Transverse colon (tissue), 4 donors: ENCODE measurements around the gene G3BP2. TPM values are rescaled to one million over a fixed set of nuclear protein-coding genes. Genes with fewer than 3 reads are reported as not detected.

ENCODE experiments used
- DNase-seq: peaks from one replicate; pipeline ENCODE4 v3.0.0-alpha.2; 2019
- H3K27ac ChIP-seq, 4 donors: fragments of 200-600 bp; sonication (generic); 2 replicates each; pipeline ENCODE4 v1.5.1; 2016 to 2018; ENCODE audit warnings: inconsistent platforms in 4 of 4
- H3K27me3 ChIP-seq: fragments of 200-600 bp; sonication (generic); 2 replicates; pipeline ENCODE4 v1.5.1; 2017; ENCODE audit warnings: inconsistent platforms
- H3K36me3 ChIP-seq, 4 donors: fragments of 200-600 bp; sonication (generic); 2 replicates each; pipeline ENCODE4 v1.5.1; 2017 to 2019; ENCODE audit warnings: inconsistent platforms in 4 of 4
- H3K4me1 ChIP-seq, 4 donors: fragments of 200-600 bp; sonication (generic); 2 replicates each; pipeline ENCODE4 v1.5.1; 2017 to 2020; ENCODE audit warnings: inconsistent platforms in 4 of 4
- H3K4me3 ChIP-seq, 4 donors: fragments of 200-600 bp; sonication (generic); 1 replicate in 1 of 4; 2 replicates in 3 of 4; pipeline versions ENCODE4 v1.5.1 to v1.6.1; 2017 to 2019; ENCODE audit warnings: inconsistent platforms in 4 of 4
- H3K9me3 ChIP-seq, 2 donors: fragments of 200-600 bp; sonication (generic); 2 replicates each; pipeline ENCODE4 v1.5.1; 2017 to 2019; ENCODE audit warnings: inconsistent platforms in 2 of 2
- CTCF ChIP-seq, 5 experiments: fragments of 200-600 bp in 3 of 5; fragments of 450-650 bp in 2 of 5; sonication (generic) in 3 of 5; IDR thresholded peaks; 1 replicate in 2 of 5; 2 replicates in 3 of 5; pipeline ENCODE4 v1.5.1; 2016 to 2017; ENCODE audit warnings: antibody characterized with exemption in 5 of 5, inconsistent platforms in 3 of 5, mild to moderate bottlenecking in 2 of 5, moderate library complexity in 1 of 5
- EP300 ChIP-seq: sonication (generic); formaldehyde crosslinking; IDR thresholded peaks from one replicate; pipeline ENCODE4 v1.6.1; 2017; ENCODE audit warnings: antibody characterized with exemption, low read depth
- POLR2A ChIP-seq: fragments of 450-650 bp; IDR thresholded peaks from one replicate; pipeline ENCODE4 v1.6.1; 2016; ENCODE audit warnings: antibody characterized with exemption, mild to moderate bottlenecking, moderate library complexity
- POLR2AphosphoS5 ChIP-seq, 3 donors: sonication (generic); formaldehyde crosslinking; IDR thresholded peaks; one replicate each; pipeline ENCODE4 v1.6.1; 2016; ENCODE audit warnings: antibody characterized with exemption in 3 of 3
- WGBS, 2 donors: methylation state at CpG; one replicate each; pipeline ENCODE4 v1.1.5; 2018; ENCODE audit warnings: low coverage in 1 of 2; 5-methylcytosine and 5-hydroxymethylcytosine counted together
- in situ Hi-C, 4 donors: fragments of 200-750 bp; cut with MboI; loops; one replicate each; pipeline versions ENCODE4 v1.15.0 to v1.15.1; 2017; ENCODE audit warnings: low sequenced_read_pairs in 3 of 4, low pct_ligation_motif_present in 1 of 4, low pct_unique_long_range_greater_than_20kb in 1 of 4
- intact Hi-C: fragments of 100-400 bp; cut with DNase I; formaldehyde crosslinking; loops from one replicate; pipeline ENCODE4 v1.15.1; 2023; ENCODE audit warnings: low total_unique reads
- total RNA-seq, 4 donors: library from RNA; depleted of rRNA; stranded (reverse); fragments of >200 nt; gene quantifications; one replicate each; pipeline ENCODE4 v1.1.0, GENCODE V29; 2016

The G3BP2 gene
- total RNA-seq, 4 donors from 2014 or later, result 50.7 to 110 (median 88.0) TPM

- WGBS, 2 donors, result 88% methylated on average over 3 of the region's 3 CpGs; no CpG with 5 or more reads in 1 of the 2 donors
- Histone ChIP-seq H3K4me3 (no peak overlapping the region), H3K4me1 (no peaks in the 10 kb centered on the region), H3K9me3 (no peaks in the 10 kb centered on the region), H3K27me3 (no peaks in the 10 kb centered on the region), H3K27ac (no peak overlapping the region), H3K36me3 (no peaks in the 10 kb centered on the region)
- TF ChIP-seq CTCF (IDR thresholded peaks at IDR 0.05) (no peak), POLR2AphosphoS5 (IDR thresholded peaks at IDR 0.05) (no peak), EP300 (no peak), POLR2A (no peak)
- DNase-seq, result no peak
- in situ Hi-C loops, result no loop called here
- intact Hi-C loops, result no loop called here
Observed at GRCh38 chr4:75686346-75686745, 13.1 kb upstream of the G3BP2 start.

- TF ChIP-seq EP300 (no peak), POLR2A (no peak), CTCF (IDR thresholded peaks at IDR 0.05) (no peak), POLR2AphosphoS5 (IDR thresholded peaks at IDR 0.05) (no peak)
- no peak for DNase-seq
- intact Hi-C loops (no loop called here), in situ Hi-C loops (no loop called here)
- Histone ChIP-seq H3K4me3 (no peak overlapping the region), H3K9me3 (no peaks in the 10 kb centered on the region), H3K4me1 (no peaks in the 10 kb centered on the region), H3K27ac (no peak overlapping the region), H3K27me3 (no peaks in the 10 kb centered on the region), H3K36me3 (no peaks in the 10 kb centered on the region)
- WGBS, 2 donors, result 71 to 74% methylated on average over 2 of the region's 2 CpGs
Observed at GRCh38 chr4:75685546-75686189, 12.5 kb upstream of the G3BP2 start.

GRCh38 chr4:75683482-75684155, 10.4 kb upstream of the G3BP2 start:
- no peaks in the 10 kb centered on the region for H3K9me3 ChIP-seq
- in situ Hi-C loops, result no loop called here
- WGBS, 2 donors, result 89 to 90% methylated on average over 5 to 6 of the region's 6 CpGs
- DNase-seq, result no peak
- intact Hi-C loops, result no loop called here
- H3K27ac ChIP-seq, result no peak overlapping the region
- H3K4me3 ChIP-seq, result no peak overlapping the region
- no peaks in the 10 kb centered on the region for H3K27me3 ChIP-seq
- no peaks in the 10 kb centered on the region for H3K36me3 ChIP-seq
- no peaks in the 10 kb centered on the region for H3K4me1 ChIP-seq
- TF ChIP-seq EP300 (no peak), POLR2A (no peak), POLR2AphosphoS5 (IDR thresholded peaks at IDR 0.05) (no peak), CTCF (IDR thresholded peaks at IDR 0.05) (no peak)

GRCh38 chr4:75679876-75680575, 6.8 kb upstream of the G3BP2 start:
- no peak for TF ChIP-seq CTCF (IDR thresholded peaks at IDR 0.05)
- TF ChIP-seq EP300, result no peak
- no peak for TF ChIP-seq POLR2AphosphoS5 (IDR thresholded peaks at IDR 0.05)
- no peak for TF ChIP-seq POLR2A
- Histone ChIP-seq H3K27ac (no peak overlapping the region), H3K4me3 (no peak overlapping the region), H3K36me3 (no peaks in the 10 kb centered on the region), H3K4me1 (peaks cover 0 to 2% (median 0%) of the 10 kb centered on the region in 4 donors), H3K27me3 (no peaks in the 10 kb centered on the region), H3K9me3 (no peaks in the 10 kb centered on the region)
- in situ Hi-C loops, result loop anchor here in 1 of 4 donors (10.0 kb wide), 1 partner anchor 45 kb away; the partner anchor contains the start of gene USO1
- intact Hi-C loops, result loop anchor here (5.0 kb wide), 1 partner anchor 42 kb away; the partner anchor contains the start of gene USO1
- no peak for DNase-seq
- 88 to 100% methylated on average over 2 to 3 of the region's 3 CpGs for WGBS, 2 donors
